ENCODE data around the gene PAX7. TPM values are rescaled to one million over a fixed set of nuclear protein-coding genes. Genes with fewer than 3 reads are reported as not detected.

PAX7 gene
- total and polyA plus RNA-seq, 2 experiments from 2014 or later = 0.03 TPM; not detected in 1

- TF ChIP-seq ETS1 (IDR thresholded peaks at IDR 0.05) (no peak), CREB1 (CRISPR knock-in tag; IDR thresholded peaks at IDR 0.05; ENCODE audit: low read depth) (no peak), EZH2 (IDR thresholded peaks at IDR 0.05; ENCODE audit: low read depth, unreplicated experiment) (no peak), ZNF331 (CRISPR knock-in tag; IDR thresholded peaks at IDR 0.05; ENCODE audit: low read depth) (no peak), CTCF (conservative IDR thresholded peaks at IDR 0.05; ENCODE audit: low read depth in 2 of 2) (no peak), JUNB (IDR thresholded peaks at IDR 0.05; ENCODE audit: unreplicated experiment) (no peak), ZNF462 (CRISPR knock-in tag; IDR thresholded peaks at IDR 0.05) (no peak), NANOG (IDR thresholded peaks at IDR 0.05; ENCODE audit: borderline replicate concordance) (no peak), ZNF114 (CRISPR knock-in tag; IDR thresholded peaks at IDR 0.05) (no peak), EZH2phosphoT487 (IDR thresholded peaks at IDR 0.05; ENCODE audit: unreplicated experiment) (no peak), POLR2AphosphoS5 (IDR thresholded peaks at IDR 0.05; ENCODE audit: low read depth) (no peak), STAT1 (IDR thresholded peaks at IDR 0.05; ENCODE audit: unreplicated experiment) (no peak)
- TF ChIP-seq, protein P1, sequence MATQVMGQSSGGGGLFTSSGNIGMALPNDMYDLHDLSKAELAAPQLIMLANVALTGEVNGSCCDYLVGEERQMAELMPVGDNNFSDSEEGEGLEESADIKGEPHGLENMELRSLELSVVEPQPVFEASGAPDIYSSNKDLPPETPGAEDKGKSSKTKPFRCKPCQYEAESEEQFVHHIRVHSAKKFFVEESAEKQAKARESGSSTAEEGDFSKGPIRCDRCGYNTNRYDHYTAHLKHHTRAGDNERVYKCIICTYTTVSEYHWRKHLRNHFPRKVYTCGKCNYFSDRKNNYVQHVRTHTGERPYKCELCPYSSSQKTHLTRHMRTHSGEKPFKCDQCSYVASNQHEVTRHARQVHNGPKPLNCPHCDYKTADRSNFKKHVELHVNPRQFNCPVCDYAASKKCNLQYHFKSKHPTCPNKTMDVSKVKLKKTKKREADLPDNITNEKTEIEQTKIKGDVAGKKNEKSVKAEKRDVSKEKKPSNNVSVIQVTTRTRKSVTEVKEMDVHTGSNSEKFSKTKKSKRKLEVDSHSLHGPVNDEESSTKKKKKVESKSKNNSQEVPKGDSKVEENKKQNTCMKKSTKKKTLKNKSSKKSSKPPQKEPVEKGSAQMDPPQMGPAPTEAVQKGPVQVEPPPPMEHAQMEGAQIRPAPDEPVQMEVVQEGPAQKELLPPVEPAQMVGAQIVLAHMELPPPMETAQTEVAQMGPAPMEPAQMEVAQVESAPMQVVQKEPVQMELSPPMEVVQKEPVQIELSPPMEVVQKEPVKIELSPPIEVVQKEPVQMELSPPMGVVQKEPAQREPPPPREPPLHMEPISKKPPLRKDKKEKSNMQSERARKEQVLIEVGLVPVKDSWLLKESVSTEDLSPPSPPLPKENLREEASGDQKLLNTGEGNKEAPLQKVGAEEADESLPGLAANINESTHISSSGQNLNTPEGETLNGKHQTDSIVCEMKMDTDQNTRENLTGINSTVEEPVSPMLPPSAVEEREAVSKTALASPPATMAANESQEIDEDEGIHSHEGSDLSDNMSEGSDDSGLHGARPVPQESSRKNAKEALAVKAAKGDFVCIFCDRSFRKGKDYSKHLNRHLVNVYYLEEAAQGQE (IDR thresholded peaks at IDR 0.05; ENCODE audit: unreplicated experiment) = no peak
- Histone ChIP-seq H3K4me1 (ENCODE audit: insufficient read depth) (peaks cover 2% of the 10 kb centered on the region; the same call in 1 of the 2 replicates), H3K4me3 (no peak overlapping the region), H3K27me3 (ENCODE audit: insufficient read depth) (peaks cover 7% of the 10 kb centered on the region; the same call in 1 of the 2 replicates), H3K4me2 (no peak overlapping the region), H3K9me2 (ENCODE audit: insufficient read depth) (no peaks in the 10 kb centered on the region), H3F3A (replicated peaks; ENCODE audit: low read depth) (no peaks in the 10 kb centered on the region), H3K79me2 (replicated peaks; ENCODE audit: insufficient read depth) (no peaks in the 10 kb centered on the region), H2AFZ (no peak overlapping the region), H3K27ac (ENCODE audit: low read depth) (no peak overlapping the region), H4K20me1 (replicated peaks; ENCODE audit: insufficient read depth) (no peaks in the 10 kb centered on the region), H3K36me3 (ENCODE audit: insufficient read depth) (no peaks in the 10 kb centered on the region)
- H3K4me3 Mint-ChIP-seq = no peak overlapping the region
- peaks cover 5% of the 10 kb centered on the region; the same call in 2 of the 3 replicates for H3K4me1 Mint-ChIP-seq
- no peaks in the 10 kb centered on the region for H3K36me3 Mint-ChIP-seq (ENCODE audit: low read depth)
- H3K9me3 Mint-ChIP-seq = no peaks in the 10 kb centered on the region; the same call in 2 of the 3 replicates
- no peak overlapping the region for H3K27ac Mint-ChIP-seq
- DNase-seq (ENCODE audit: low spot score) (no peak), ATAC-seq (no peak)
- H3K27me3 Mint-ChIP-seq (ENCODE audit: insufficient read depth, low read depth, poor library complexity) = peaks cover 21% of the 10 kb centered on the region
These were observed 56.6 kb downstream of the PAX7 start for GRCh38 chr1:18687273-18687672.
